GM19397 (cell line): ENCODE results near the gene MAGEA12.
"Not testable (repeated sequence)": the region's sequence is repeated elsewhere in the genome, so short reads cannot be mapped to it uniquely, and the experiment has no call there.

Source experiments
- ATAC-seq: cut with Tn5 transposase; IDR thresholded peaks from one replicate; pipeline ENCODE4 v1.9.1; 2021; ENCODE audit warnings: mild to moderate bottlenecking, moderate library complexity; ENCODE audit not compliant: unreplicated experiment

MAGEA12 gene

DNA sequence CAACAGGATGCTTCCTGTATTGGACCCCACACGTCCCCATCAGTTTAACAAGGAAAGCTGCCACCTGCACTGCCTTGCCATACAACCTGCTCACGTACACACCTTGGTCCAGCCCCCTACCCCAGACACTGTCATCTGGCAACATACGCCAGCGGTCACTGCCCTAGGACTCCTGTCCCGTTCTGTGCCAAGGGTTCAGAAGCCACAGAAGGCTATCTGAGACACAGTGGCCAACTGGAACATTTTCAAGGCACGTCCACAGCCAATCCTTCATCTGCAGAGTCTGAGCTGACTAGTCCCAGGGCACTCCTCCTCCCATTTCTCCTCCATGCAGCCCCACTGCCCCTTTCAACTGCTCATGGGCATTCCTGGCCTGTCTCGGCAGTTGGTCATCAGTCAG, 28.0 kb downstream of the MAGEA12 start:
- not testable (repeated sequence) for ATAC-seq

DNA sequence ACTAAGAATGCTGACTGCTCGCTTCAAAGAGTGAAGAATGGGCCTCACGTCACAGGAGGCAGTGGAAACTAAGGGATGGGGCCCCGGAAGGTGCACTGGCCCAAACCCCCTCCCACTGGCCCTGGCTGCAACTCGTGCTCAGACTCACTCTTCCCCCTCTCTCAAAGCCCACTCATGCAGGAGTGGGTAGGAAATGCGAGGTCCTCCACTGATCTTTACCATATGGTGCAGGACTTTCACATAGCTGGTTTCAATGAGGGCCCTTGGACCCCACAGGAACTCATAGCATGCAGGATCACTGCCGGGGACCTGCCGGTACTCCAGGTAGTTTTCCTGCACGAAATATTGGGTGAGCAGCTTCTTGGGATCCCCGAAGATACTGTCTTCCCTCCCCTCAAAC, 33.0 kb downstream of the MAGEA12 start:
- ATAC-seq = not testable (repeated sequence)

DNA sequence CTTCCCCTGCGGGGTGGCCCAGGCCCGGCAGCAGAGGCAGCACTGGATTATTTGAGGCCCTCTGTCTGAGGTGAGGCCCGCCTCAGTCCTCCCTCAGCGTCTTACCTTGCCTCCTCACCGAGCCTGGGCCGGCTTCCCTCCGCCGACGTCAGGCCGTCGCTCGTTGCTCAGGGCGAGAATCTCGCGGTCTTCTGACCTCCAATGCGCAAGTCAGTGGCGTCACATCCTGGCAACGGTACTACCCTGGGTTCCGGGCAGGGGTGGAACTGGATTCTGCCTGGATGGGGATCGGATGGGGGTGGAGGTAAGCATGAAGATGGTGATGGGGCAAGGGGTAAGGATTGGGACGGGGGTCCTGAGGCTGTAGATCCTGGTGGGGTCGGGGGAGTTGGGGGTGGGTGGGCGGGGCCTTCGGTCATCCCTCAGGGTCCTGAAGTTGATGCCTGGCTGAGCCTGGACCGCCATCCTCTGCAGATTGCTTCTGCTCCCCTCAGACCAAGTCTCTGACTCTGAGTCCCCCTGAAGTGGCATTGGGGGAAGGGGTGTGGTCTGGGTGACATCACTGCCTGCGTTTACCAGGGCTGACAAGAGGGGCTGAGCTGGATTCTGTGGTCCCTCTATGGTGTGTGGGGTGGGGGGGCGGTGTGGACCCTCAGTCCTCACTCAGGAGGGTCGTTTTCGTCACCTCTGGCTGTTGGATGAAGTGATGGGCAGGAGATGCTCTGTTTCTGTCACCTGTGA, 36.2 kb downstream of the MAGEA12 start, which contains the start of gene MAGEA6:
TSS of gene MAGEA6 (minus strand) at position 141 of the 741 bp plus-strand sequence. CDS start 2,039 bp downstream, outside the sequence.
- ATAC-seq = not testable (repeated sequence)

DNA sequence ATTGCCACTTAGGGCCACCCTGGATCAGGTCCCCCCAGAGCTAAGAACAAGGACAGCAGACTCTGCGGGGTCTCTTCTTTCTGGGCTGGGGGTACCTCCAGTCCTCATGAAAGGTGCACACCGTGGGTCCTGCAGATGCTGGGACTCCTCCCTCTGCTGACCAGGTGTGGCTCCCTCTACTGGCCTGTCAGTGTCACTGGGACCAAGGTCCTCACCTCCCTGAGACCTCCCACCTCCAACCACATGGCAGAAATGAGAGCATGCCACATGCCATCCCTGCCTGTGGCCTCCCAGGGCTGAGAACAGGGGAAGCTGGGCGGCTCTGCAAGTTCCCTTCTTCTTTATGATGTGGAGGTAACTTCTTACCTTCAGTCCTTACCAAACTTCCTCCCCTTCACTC, 53.5 kb downstream of the MAGEA12 start:
- not testable (repeated sequence) for ATAC-seq
